ENCODE measurements around the gene ZNF221. TPM values are rescaled to one million over a fixed set of nuclear protein-coding genes. Genes with fewer than 3 reads are reported as not detected.

Gene ZNF221
- total RNA-seq, 3 donors from 2014 or later, result 1.9 to 5.8 (median 1.9) TPM

DNA sequence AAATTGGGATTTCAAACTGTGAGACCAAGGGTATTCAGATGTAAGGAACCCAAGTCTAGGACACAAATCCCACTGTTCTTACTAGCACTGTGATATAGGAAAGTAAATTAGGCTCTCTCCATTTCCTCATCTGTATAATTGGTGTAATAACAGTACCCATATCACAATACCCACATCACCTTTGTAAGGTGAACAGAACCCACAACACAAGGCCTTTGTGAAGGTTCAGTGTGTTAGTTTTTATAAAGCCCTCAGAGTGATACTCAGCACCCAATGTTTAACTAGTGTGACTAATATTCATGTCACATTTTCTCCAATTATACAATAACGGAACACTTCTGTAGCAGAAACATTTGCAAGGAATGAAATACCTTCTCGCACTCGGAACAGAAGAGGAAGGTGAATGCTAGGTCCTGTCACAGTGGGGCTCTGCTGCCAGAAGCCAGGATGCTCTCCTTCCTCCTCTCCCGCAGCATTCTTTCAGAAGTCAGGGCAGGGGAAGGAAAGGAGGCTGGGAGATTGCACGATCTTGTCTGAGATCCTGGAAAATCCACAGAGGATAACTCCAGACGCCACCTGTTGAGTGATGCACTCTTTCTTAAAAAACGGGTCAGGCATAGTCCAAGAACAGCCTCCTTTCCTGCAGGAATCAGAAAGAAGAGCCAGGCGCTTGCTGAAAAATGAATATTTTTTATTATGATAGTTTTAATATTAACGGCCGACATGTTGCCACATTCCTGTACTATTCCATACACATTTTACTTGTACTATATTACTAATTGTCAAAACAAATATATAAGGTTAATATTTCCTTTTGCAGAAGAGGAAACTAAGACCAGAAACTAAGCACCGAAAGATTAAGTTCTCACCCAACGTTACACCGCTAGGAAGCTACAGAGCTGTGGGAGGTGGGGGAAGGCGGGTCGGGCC, 16.7 kb upstream of the ZNF221 start:
- DNase-seq, result peak in 1 of 3 donors; percentile 3

GRCh38 chr19:43934985-43935708, 15.9 kb upstream of the ZNF221 start, which contains the start of gene ZNF45:
Gene ZNF45, minus strand, starts transcription at chr19:43935282. Its CDS starts 13,097 bp downstream, at chr19:43922185.
- peaks cover 5% of the 10 kb centered on the region for H3K9me3 ChIP-seq

More for the DNA sequence above, 16.7 kb upstream of the ZNF221 start:
- intact Hi-C loops (cut with DNase I, micrococcal nuclease), result no loop called here
- H3K9me3 ChIP-seq, result no peaks in the 10 kb centered on the region
- H3K4me3 ChIP-seq, result peak overlapping the region; percentile 48
- H3K4me1 ChIP-seq (ENCODE audit: low read depth), result peaks cover 9% of the 10 kb centered on the region
- no peak for TF ChIP-seq CTCF (IDR thresholded peaks at IDR 0.05)
- ATAC-seq, result no peak
- no peaks in the 10 kb centered on the region for H3K36me3 ChIP-seq (ENCODE audit: low read depth)

DNA sequence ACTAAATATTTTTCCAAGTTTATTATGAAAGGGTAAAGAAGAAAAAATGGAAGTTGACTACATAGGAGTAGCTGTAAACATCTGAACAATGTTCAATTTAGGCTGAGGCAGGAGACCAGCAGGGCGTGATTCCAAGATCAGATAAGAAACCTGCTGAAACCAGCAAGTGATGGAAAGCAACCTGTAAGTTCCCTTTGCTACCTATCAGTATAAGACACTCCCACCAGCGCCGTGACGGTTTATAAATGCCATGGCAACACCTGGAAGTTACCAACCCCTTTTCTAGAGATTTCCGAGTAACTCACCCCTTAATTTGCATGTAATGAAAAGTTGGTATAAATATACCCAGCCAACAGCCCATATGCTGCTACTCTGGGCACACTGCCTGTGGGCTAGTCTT, 14.8 kb upstream of the ZNF221 start:
- Histone ChIP-seq H3K4me1 (ENCODE audit: low read depth) (peaks cover 9% of the 10 kb centered on the region), H3K9me3 (peaks cover 5% of the 10 kb centered on the region), H3K4me3 (no peak overlapping the region), H3K36me3 (ENCODE audit: low read depth) (no peaks in the 10 kb centered on the region)
- DNase-seq (peak in 1 of 3 donors; percentile 12), ATAC-seq (no peak)
- no peak for TF ChIP-seq CTCF (IDR thresholded peaks at IDR 0.05)
- intact Hi-C loops (cut with DNase I, micrococcal nuclease), result no loop called here

More at GRCh38 chr19:43934985-43935708, 15.9 kb upstream of the ZNF221 start, which contains the start of gene ZNF45:
- no peaks in the 10 kb centered on the region for H3K36me3 ChIP-seq (ENCODE audit: low read depth)
- peak within 1 kb of the TSS; percentile 48 for H3K4me3 ChIP-seq
- peak; percentile 100 for ATAC-seq
- DNase-seq, result peak; percentile 89 to 95 (median 89)
- intact Hi-C loops (cut with DNase I, micrococcal nuclease), result no loop called here
- H3K4me1 ChIP-seq (ENCODE audit: low read depth), result peaks cover 9% of the 10 kb centered on the region
- no peak for TF ChIP-seq CTCF (IDR thresholded peaks at IDR 0.05)

DNA sequence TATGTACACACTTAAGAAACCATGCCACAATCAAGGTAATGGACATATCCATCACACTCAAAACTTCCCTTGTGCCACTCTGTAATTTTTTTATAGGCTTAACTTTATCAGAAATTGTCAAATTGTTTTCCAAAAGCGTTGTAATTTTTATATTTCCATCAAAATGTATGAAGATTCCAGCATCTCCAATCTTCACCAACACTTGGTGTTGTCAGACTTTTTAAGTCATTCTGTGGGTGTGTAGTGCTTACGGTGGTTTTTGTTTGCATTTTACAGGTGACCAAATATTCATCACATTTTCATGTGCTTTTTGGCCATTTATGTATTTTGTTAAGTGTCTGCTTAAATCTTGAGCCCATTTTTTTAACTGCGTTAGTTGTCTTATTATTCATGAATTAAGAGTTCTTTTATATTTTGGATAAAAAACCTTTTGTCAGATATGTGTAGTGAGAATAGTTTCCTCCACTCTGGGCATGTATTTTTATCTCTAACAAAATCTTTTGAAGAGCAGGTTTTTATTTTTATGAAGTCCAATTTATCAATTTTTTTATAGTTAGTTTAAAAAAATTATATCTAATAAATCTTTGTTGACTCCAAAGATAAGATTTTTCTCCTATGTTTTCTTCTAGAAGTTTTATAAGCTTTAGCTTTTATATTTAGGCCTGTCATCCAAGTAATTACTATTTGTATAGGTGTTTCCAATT, 11.3 kb upstream of the ZNF221 start:
- intact Hi-C loops (cut with DNase I, micrococcal nuclease), result no loop called here
- H3K4me3 ChIP-seq, result no peak overlapping the region
- no peak for ATAC-seq
- no peak for TF ChIP-seq CTCF (IDR thresholded peaks at IDR 0.05)
- DNase-seq, result no peak
- H3K9me3 ChIP-seq, result peaks cover 5% of the 10 kb centered on the region
- H3K4me1 ChIP-seq (ENCODE audit: low read depth), result no peaks in the 10 kb centered on the region
- no peaks in the 10 kb centered on the region for H3K36me3 ChIP-seq (ENCODE audit: low read depth)

GRCh38 chr19:43940719-43941118, 10.3 kb upstream of the ZNF221 start:
- intact Hi-C loops (cut with DNase I, micrococcal nuclease), result no loop called here
- DNase-seq (no peak), ATAC-seq (no peak)
- no peak overlapping the region for H3K4me3 ChIP-seq
- H3K9me3 ChIP-seq, result peaks cover 5% of the 10 kb centered on the region
- H3K4me1 ChIP-seq (ENCODE audit: low read depth), result no peaks in the 10 kb centered on the region
- no peak for TF ChIP-seq CTCF (IDR thresholded peaks at IDR 0.05)
- no peaks in the 10 kb centered on the region for H3K36me3 ChIP-seq (ENCODE audit: low read depth)
